ENCODE data around the gene NRGN.

Gene NRGN

GRCh38 chr11:124793466-124794278 lies 53.9 kb downstream of the NRGN start:
- no peak overlapping the region for H3K4me3 ChIP-seq (ENCODE audit: control insufficient read depth, low read depth, low read length)
- no peak for DNase-seq (ENCODE audit: low read depth)
- peak; percentile 66 for TF ChIP-seq CTCF (IDR thresholded peaks at IDR 0.05; ENCODE audit: control insufficient read depth, insufficient read depth, low read depth, low read length, missing control alignments)

- TF ChIP-seq CTCF (IDR thresholded peaks at IDR 0.05; ENCODE audit: control insufficient read depth, insufficient read depth, low read depth, low read length, missing control alignments): no peak
- H3K4me3 ChIP-seq (ENCODE audit: control insufficient read depth, low read depth, low read length): no peak overlapping the region
- DNase-seq (ENCODE audit: low read depth): no peak
Observed at GRCh38 chr11:124796312-124796711, 56.6 kb downstream of the NRGN start.
